SU-DHL-6 (cell line): ENCODE data around the gene ZHX3.

Source experiments
- EZH2phosphoT487 ChIP-seq: fragments of 200-600 bp; sonication (generic), shearing (Covaris generic); conservative IDR thresholded peaks from 2 replicates; pipeline ENCODE4 v1.6.1; 2018; ENCODE audit warnings: mild to moderate bottlenecking, antibody characterized with exemption, low read length, moderate library complexity, mixed read lengths
- TF ChIP-seq, protein P1 (sequence below): fragments of 200-600 bp; sonication (generic); IDR thresholded peaks from one replicate; pipeline ENCODE4 v1.5.1; 2017; ENCODE audit warnings: antibody characterized with exemption, mild to moderate bottlenecking, low read length, moderate library complexity; ENCODE audit not compliant: insufficient read depth, poor library complexity, severe bottlenecking

DNA sequence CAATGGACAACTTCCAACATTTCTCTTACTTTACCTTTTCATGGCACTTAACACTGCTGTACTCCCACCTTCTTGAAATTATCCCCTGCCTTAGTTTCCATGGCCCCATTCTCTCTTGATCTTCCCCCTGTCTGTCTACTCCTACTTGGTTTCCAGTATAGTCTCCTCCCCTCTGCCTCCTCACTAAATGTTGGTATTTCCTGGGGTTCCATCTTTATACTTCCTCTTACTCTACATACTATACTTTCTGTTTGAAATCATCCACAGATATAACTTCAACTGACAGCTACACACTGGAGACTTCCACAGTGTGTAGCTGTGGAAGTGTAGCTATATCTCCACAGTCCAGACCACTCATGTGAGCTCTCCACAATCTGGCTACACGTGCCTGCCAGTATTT lies 13.5 kb downstream of the ZHX3 start:
- TF ChIP-seq, protein P1, sequence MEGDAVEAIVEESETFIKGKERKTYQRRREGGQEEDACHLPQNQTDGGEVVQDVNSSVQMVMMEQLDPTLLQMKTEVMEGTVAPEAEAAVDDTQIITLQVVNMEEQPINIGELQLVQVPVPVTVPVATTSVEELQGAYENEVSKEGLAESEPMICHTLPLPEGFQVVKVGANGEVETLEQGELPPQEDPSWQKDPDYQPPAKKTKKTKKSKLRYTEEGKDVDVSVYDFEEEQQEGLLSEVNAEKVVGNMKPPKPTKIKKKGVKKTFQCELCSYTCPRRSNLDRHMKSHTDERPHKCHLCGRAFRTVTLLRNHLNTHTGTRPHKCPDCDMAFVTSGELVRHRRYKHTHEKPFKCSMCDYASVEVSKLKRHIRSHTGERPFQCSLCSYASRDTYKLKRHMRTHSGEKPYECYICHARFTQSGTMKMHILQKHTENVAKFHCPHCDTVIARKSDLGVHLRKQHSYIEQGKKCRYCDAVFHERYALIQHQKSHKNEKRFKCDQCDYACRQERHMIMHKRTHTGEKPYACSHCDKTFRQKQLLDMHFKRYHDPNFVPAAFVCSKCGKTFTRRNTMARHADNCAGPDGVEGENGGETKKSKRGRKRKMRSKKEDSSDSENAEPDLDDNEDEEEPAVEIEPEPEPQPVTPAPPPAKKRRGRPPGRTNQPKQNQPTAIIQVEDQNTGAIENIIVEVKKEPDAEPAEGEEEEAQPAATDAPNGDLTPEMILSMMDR: no peak
- TF ChIP-seq EZH2phosphoT487: no peak
